Measurements from ENCODE around the gene DOCK10.

Gene DOCK10

GRCh38 chr2:224909885-224910573, 132.2 kb downstream of the DOCK10 start:
- peak; percentile 71 for DNase-seq

GRCh38 chr2:224908818-224909217, 133.4 kb downstream of the DOCK10 start:
- DNase-seq, result no peak

- DNase-seq, result no peak
Measured at GRCh38 chr2:224904381-224904780, 137.9 kb downstream of the DOCK10 start.

GRCh38 chr2:224903621-224904020, 138.6 kb downstream of the DOCK10 start:
- DNase-seq, result no peak

GRCh38 chr2:224901121-224901676, 141.1 kb downstream of the DOCK10 start:
- peak; percentile 80 for DNase-seq

GRCh38 chr2:224895377-224895776, 146.9 kb downstream of the DOCK10 start:
- no peak for DNase-seq

- no peak for DNase-seq
Measured at GRCh38 chr2:224894356-224894755, 147.9 kb downstream of the DOCK10 start.

GRCh38 chr2:224893848-224894247, 148.4 kb downstream of the DOCK10 start:
- no peak for DNase-seq

GRCh38 chr2:224892574-224893204, 149.6 kb downstream of the DOCK10 start:
- no peak for DNase-seq

GRCh38 chr2:224890372-224890771, 151.9 kb downstream of the DOCK10 start:
- DNase-seq, result no peak

GRCh38 chr2:224887141-224887540, 155.1 kb downstream of the DOCK10 start:
- DNase-seq, result no peak

GRCh38 chr2:224885836-224886547, 156.3 kb downstream of the DOCK10 start:
- DNase-seq, result no peak

- no peak for DNase-seq
Measured at GRCh38 chr2:224885291-224885690, 157.0 kb downstream of the DOCK10 start.

GRCh38 chr2:224884188-224884587, 158.1 kb downstream of the DOCK10 start:
- DNase-seq, result no peak

- DNase-seq, result no peak
Measured at GRCh38 chr2:224883700-224884099, 158.6 kb downstream of the DOCK10 start.

- no peak for DNase-seq
Measured at GRCh38 chr2:224883172-224883516, 159.1 kb downstream of the DOCK10 start.

GRCh38 chr2:224882291-224883171, 159.7 kb downstream of the DOCK10 start:
- no peak for DNase-seq

- no peak for DNase-seq
Measured at GRCh38 chr2:224881846-224882245, 160.4 kb downstream of the DOCK10 start.

- DNase-seq, result no peak
Measured at GRCh38 chr2:224876522-224876921, 165.7 kb downstream of the DOCK10 start.

GRCh38 chr2:224875841-224876240, 166.4 kb downstream of the DOCK10 start:
- DNase-seq, result no peak

GRCh38 chr2:224875153-224875552, 167.1 kb downstream of the DOCK10 start:
- no peak for DNase-seq

GRCh38 chr2:224871813-224872212, 170.5 kb downstream of the DOCK10 start:
- no peak for DNase-seq

GRCh38 chr2:224870341-224870740, 171.9 kb downstream of the DOCK10 start:
- DNase-seq, result no peak

All from DMS153 (cell line).